GM18858 (cell line): Measurements from ENCODE around the gene AASS.

Experiments used
- ATAC-seq: cut with Tn5 transposase; IDR thresholded peaks from one replicate; pipeline ENCODE4 v1.9.1; 2021; ENCODE audit not compliant: unreplicated experiment

The AASS gene

DNA sequence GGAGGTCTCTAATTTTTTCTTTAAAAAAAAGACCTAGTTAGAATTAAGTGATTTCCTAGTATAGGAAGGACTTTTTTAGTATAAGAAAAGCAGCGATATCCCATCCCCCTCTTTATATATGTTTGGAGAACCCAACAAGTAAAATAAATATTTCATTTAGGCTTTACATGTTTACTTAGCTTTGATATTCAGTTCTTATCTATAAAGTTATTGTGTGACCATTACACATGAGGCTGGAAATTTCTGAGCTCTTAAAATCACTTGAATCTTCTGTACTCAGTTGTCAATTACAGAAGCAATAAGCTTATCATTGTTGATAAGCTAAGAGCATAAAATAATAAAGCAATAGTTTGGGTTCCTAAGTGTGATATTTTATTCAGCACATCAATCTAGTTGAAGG is 89.7 kb downstream of the AASS start:
- ATAC-seq, result no peak

- no peak for ATAC-seq
These were observed 97.6 kb downstream of the AASS start for GRCh38 chr7:122046402-122046801.

GRCh38 chr7:122040147-122040546 is 103.9 kb downstream of the AASS start:
- ATAC-seq, result no peak

GRCh38 chr7:122038904-122039303 is 105.1 kb downstream of the AASS start:
- ATAC-seq, result no peak

- ATAC-seq, result no peak
These were observed 105.9 kb downstream of the AASS start for GRCh38 chr7:122038134-122038533.

DNA sequence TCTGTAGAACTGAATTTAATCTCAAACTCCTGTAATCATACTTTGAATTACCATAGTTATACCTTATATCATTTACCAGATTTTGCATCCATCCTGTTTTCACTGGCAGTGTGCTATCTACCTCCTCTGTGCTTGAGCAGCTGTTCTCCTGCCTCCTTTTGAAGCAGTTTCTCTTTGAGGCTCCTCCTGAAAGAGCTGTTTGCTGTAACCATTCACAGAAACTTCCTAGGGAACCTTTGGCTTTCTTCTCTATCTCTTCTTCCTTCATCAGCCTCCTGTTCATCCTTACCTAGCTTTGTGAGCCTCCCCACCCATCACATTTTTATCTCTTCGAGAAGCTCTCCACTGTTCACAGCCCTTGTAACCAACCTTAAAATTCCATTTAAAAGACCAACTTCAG is 108.2 kb downstream of the AASS start:
- no peak for ATAC-seq

DNA sequence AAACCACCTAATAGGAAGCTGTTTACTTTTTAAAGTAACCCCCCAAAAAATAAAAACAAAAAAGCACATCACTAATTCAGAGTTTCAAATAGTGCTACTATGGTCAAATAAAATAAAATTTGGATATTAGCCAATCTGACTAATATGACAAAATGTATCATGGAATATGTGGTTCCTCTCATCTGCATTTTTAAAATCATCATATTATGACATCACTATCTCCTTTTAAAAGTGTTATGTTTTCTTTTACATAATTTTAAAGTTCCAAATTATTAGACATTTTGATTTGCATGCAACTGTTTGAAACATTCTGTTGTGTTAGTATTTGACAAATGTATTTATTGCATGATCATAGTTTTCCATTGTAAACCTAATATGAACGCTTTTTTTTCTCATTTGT is 110.4 kb downstream of the AASS start:
- ATAC-seq, result no peak

DNA sequence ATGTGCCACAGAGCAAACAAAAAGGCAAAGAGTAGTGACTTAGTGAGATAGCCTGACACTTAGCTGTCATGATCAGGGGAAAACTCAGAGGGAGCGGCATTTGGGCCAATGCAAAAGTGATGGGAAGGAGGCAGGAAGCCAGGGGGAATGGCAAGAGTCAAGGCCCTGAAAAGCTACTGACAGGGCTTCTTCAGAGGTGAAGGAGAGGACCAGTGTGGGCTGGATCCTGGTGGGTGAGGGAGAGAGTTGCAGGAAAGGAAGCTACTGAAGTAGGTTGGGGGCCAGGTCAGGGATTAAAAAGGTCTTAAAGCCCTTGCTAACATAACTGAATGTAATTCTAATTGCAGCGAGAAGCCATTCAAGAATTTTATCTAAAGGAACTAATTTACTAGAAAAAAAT is 117.0 kb downstream of the AASS start:
- ATAC-seq, result no peak
